Testis (tissue), 3 donors: Measurements from ENCODE around the gene ACER3. TPM values are rescaled to one million over a fixed set of nuclear protein-coding genes. Genes with fewer than 3 reads are reported as not detected.
"Not testable (repeated sequence)": the region's sequence is repeated elsewhere in the genome, so short reads cannot be mapped to it uniquely, and the experiment has no call there.

Experiments
- DNase-seq: peaks from one replicate; pipeline ENCODE4 v3.0.0-alpha.2; 2019
- H3K27ac ChIP-seq, 2 donors: fragments of 200-600 bp; sonication (generic); one replicate each; pipeline ENCODE4 v1.5.1; 2019
- H3K27me3 ChIP-seq: fragments of 200-600 bp; sonication (generic); one replicate; pipeline ENCODE4 v1.5.1; 2019
- H3K36me3 ChIP-seq: fragments of 200-600 bp; sonication (generic); one replicate; pipeline ENCODE4 v1.5.1; 2017; ENCODE audit warnings: low read depth; ENCODE audit errors: missing control alignments
- H3K4me1 ChIP-seq: fragments of 200-600 bp; sonication (generic); one replicate; pipeline ENCODE4 v1.5.1; 2019
- H3K4me3 ChIP-seq, 2 donors: fragments of 200-600 bp; sonication (generic); one replicate each; pipeline ENCODE4 v1.5.1; 2017 to 2019
- H3K9me3 ChIP-seq: fragments of 200-600 bp; sonication (generic); one replicate; pipeline ENCODE4 v1.5.1; 2017
- CTCF ChIP-seq, 3 experiments: fragments of 450-650 bp in 2 of 3; fragments of 200-600 bp in 1 of 3; sonication (generic) in 1 of 3; IDR thresholded peaks; one replicate each; pipeline ENCODE4 v1.5.1; 2016 to 2019; ENCODE audit warnings: antibody characterized with exemption in 3 of 3, mild to moderate bottlenecking in 2 of 3, moderate library complexity in 1 of 3
- POLR2A ChIP-seq: fragments of 450-650 bp; IDR thresholded peaks from one replicate; pipeline ENCODE4 v1.6.1; 2017; ENCODE audit warnings: antibody characterized with exemption, mild to moderate bottlenecking, moderate library complexity
- WGBS, 2 donors: methylation state at CpG; one replicate each; pipeline ENCODE4 v1.1.5; 2018; 5-methylcytosine and 5-hydroxymethylcytosine counted together
- intact Hi-C: fragments of 100-400 bp; cut with DNase I; formaldehyde crosslinking; loops from one replicate; pipeline ENCODE4 v1.15.1; 2023; ENCODE audit warnings: low total_unique reads
- polyA plus RNA-seq: library from polyadenylated mRNA; stranded (reverse); fragments of 350-450 nt; fragmentation: Illumina TruSeq; extraction: RNeasy Lipid Tissue Mini Kit (QIAGEN cat#74804); gene quantifications from one replicate; pipeline ENCODE4 v1.2.3, GENCODE V29; 2014; ENCODE audit warnings: low read depth, low replicate concordance; ENCODE audit not compliant: insufficient read depth
- total RNA-seq, 2 donors: library from RNA; depleted of rRNA; stranded (reverse); fragments of >200 nt; gene quantifications; one replicate each; pipeline ENCODE4 v1.2.3, GENCODE V29; 2016

The ACER3 gene
- total and polyA plus RNA-seq, 3 donors from 2014 or later, result 14.6 to 34.8 (median 23.7) TPM

- Histone ChIP-seq H3K9me3 (no peaks in the 10 kb centered on the region), H3K4me1 (peaks cover 19% of the 10 kb centered on the region), H3K27me3 (no peaks in the 10 kb centered on the region), H3K4me3 (no peak overlapping the region), H3K36me3 (no peaks in the 10 kb centered on the region), H3K27ac (no peak overlapping the region)
- intact Hi-C loops, result no loop called here
- DNase-seq, result no peak
- WGBS, 2 donors, result 91 to 95% methylated on average over 3 of the region's 3 CpGs
- no peak for TF ChIP-seq POLR2A
- no peak for TF ChIP-seq CTCF (IDR thresholded peaks at IDR 0.05)
Observed at GRCh38 chr11:76849376-76849775, 11.3 kb upstream of the ACER3 start.

- H3K27me3 ChIP-seq, result no peaks in the 10 kb centered on the region
- no peak overlapping the region for H3K4me3 ChIP-seq
- DNase-seq, result no peak
- 54 to 58% methylated on average over 4 of the region's 4 CpGs for WGBS, 2 donors
- intact Hi-C loops, result no loop called here
- H3K36me3 ChIP-seq, result no peaks in the 10 kb centered on the region
- peak overlapping the region in 1 of 2 donors; percentile 31 for H3K27ac ChIP-seq
- H3K9me3 ChIP-seq, result no peaks in the 10 kb centered on the region
- TF ChIP-seq CTCF (IDR thresholded peaks at IDR 0.05) (no peak), POLR2A (no peak)
- peaks cover 19% of the 10 kb centered on the region for H3K4me1 ChIP-seq
Observed at GRCh38 chr11:76850130-76850529, 10.6 kb upstream of the ACER3 start.

- H3K9me3 ChIP-seq, result no peaks in the 10 kb centered on the region
- H3K36me3 ChIP-seq, result no peaks in the 10 kb centered on the region
- peak; percentile 58 for DNase-seq
- TF ChIP-seq POLR2A (no peak), CTCF (IDR thresholded peaks at IDR 0.05) (no peak)
- H3K27ac ChIP-seq, result peak overlapping the region in 1 of 2 donors; percentile 31
- peaks cover 19% of the 10 kb centered on the region for H3K4me1 ChIP-seq
- intact Hi-C loops, result no loop called here
- no peaks in the 10 kb centered on the region for H3K27me3 ChIP-seq
- H3K4me3 ChIP-seq, result no peak overlapping the region
- WGBS, 2 donors, result 86 to 91% methylated on average over 6 of the region's 6 CpGs
Observed at GRCh38 chr11:76850815-76851214, 9.9 kb upstream of the ACER3 start.

GRCh38 chr11:76854709-76855108 is 6.0 kb upstream of the ACER3 start:
- TF ChIP-seq CTCF (IDR thresholded peaks at IDR 0.05) (no peak), POLR2A (no peak)
- intact Hi-C loops, result no loop called here
- H3K27me3 ChIP-seq, result no peaks in the 10 kb centered on the region
- 90 to 96% methylated on average over 1 of the region's 1 CpG for WGBS, 2 donors
- H3K4me3 ChIP-seq, result no peak overlapping the region
- DNase-seq, result no peak
- H3K36me3 ChIP-seq, result no peaks in the 10 kb centered on the region
- H3K9me3 ChIP-seq, result no peaks in the 10 kb centered on the region
- H3K27ac ChIP-seq, result no peak overlapping the region
- peaks cover 10% of the 10 kb centered on the region for H3K4me1 ChIP-seq

GRCh38 chr11:76855670-76856069 is 5.0 kb upstream of the ACER3 start:
- H3K27me3 ChIP-seq, H3K4me3 ChIP-seq, H3K27ac ChIP-seq, DNase-seq, intact Hi-C loops, H3K4me1 ChIP-seq, H3K36me3 ChIP-seq, H3K9me3 ChIP-seq: not testable (repeated sequence)
- WGBS, 2 donors, result 81 to 83% methylated on average over 5 of the region's 5 CpGs
